Large intestine (tissue), 3 donors: ENCODE results near the gene ALX4. TPM values are rescaled to one million over a fixed set of nuclear protein-coding genes. Genes with fewer than 3 reads are reported as not detected.

Experiments used
- DNase-seq, 2 donors: peaks; one replicate each; pipeline versions ENCODE4 v3.0.0 to v3.0.0-alpha.2; 2013
- H3K27ac ChIP-seq: one replicate; pipeline ENCODE4 v1.5.1; 2013; ENCODE audit warnings: low read length
- H3K27me3 ChIP-seq: 2 replicates; pipeline ENCODE4 v1.6.1; 2013; ENCODE audit warnings: low read length; ENCODE audit not compliant: control insufficient read depth, insufficient read depth
- H3K36me3 ChIP-seq: 2 replicates; pipeline ENCODE4 v1.6.1; 2013; ENCODE audit warnings: low read length; ENCODE audit not compliant: control insufficient read depth, insufficient read depth
- H3K4me1 ChIP-seq: one replicate; pipeline ENCODE4 v1.6.1; 2013; ENCODE audit warnings: low read length; ENCODE audit not compliant: control insufficient read depth, insufficient read depth
- H3K4me3 ChIP-seq: one replicate; pipeline ENCODE4 v1.5.1; 2013; ENCODE audit warnings: low read length
- H3K9me3 ChIP-seq: one replicate; pipeline ENCODE4 v1.6.1; 2013; ENCODE audit warnings: mild to moderate bottlenecking, low read depth, low read length, moderate library complexity; ENCODE audit not compliant: control insufficient read depth
- WGBS: methylation state at CpG from one replicate; pipeline ENCODE4 v1.1.5; 2013; ENCODE audit warnings: low lambda C conversion rate; ENCODE audit not compliant: insufficient coverage; 5-methylcytosine and 5-hydroxymethylcytosine counted together
- polyA plus RNA-seq: library from polyadenylated mRNA; unstranded; fragments of 120-200 nt; gene quantifications from one replicate; pipeline ENCODE4 v1.2.1, GENCODE V29; 2013

The ALX4 gene
- polyA plus RNA-seq, 1 donor = 0.13 TPM

GRCh38 chr11:44300844-44301563 is 8.9 kb downstream of the ALX4 start:
- no peak for DNase-seq
- no peaks in the 10 kb centered on the region for H3K36me3 ChIP-seq
- peaks cover 14% of the 10 kb centered on the region for H3K9me3 ChIP-seq
- peaks cover 8% of the 10 kb centered on the region for H3K4me1 ChIP-seq
- H3K27ac ChIP-seq = no peak overlapping the region
- no CpG with 5 or more reads among the region's 6 CpGs for WGBS
- peaks cover 76% of the 10 kb centered on the region for H3K27me3 ChIP-seq
- H3K4me3 ChIP-seq = no peak overlapping the region

- DNase-seq = no peak
- Histone ChIP-seq H3K9me3 (no peaks in the 10 kb centered on the region), H3K4me1 (no peaks in the 10 kb centered on the region), H3K4me3 (no peak overlapping the region), H3K27me3 (peaks cover 63% of the 10 kb centered on the region), H3K27ac (no peak overlapping the region), H3K36me3 (no peaks in the 10 kb centered on the region)
- no CpG with 5 or more reads among the region's 2 CpGs for WGBS
These were observed 11.1 kb downstream of the ALX4 start for GRCh38 chr11:44298862-44299261.

- Histone ChIP-seq H3K27ac (no peak overlapping the region), H3K27me3 (peaks cover 18% of the 10 kb centered on the region), H3K36me3 (no peaks in the 10 kb centered on the region), H3K9me3 (no peaks in the 10 kb centered on the region), H3K4me3 (no peak overlapping the region), H3K4me1 (no peaks in the 10 kb centered on the region)
- no CpG with 5 or more reads among the region's 4 CpGs for WGBS
- no peak for DNase-seq
These were observed 19.7 kb downstream of the ALX4 start for GRCh38 chr11:44290208-44290607.

GRCh38 chr11:44288133-44288526 is 21.8 kb downstream of the ALX4 start:
- Histone ChIP-seq H3K27me3 (peaks cover 9% of the 10 kb centered on the region), H3K27ac (no peak overlapping the region), H3K9me3 (no peaks in the 10 kb centered on the region), H3K4me3 (no peak overlapping the region), H3K4me1 (no peaks in the 10 kb centered on the region), H3K36me3 (no peaks in the 10 kb centered on the region)
- WGBS = no CpG with 5 or more reads among the region's 3 CpGs
- DNase-seq = no peak

- Histone ChIP-seq H3K36me3 (no peaks in the 10 kb centered on the region), H3K27ac (no peak overlapping the region), H3K4me3 (no peak overlapping the region), H3K9me3 (no peaks in the 10 kb centered on the region), H3K4me1 (no peaks in the 10 kb centered on the region), H3K27me3 (peaks cover 7% of the 10 kb centered on the region)
- no CpG with 5 or more reads among the region's 11 CpGs for WGBS
- DNase-seq = no peak
These were observed 23.0 kb downstream of the ALX4 start for GRCh38 chr11:44286911-44287310.

GRCh38 chr11:44286268-44286880 is 23.6 kb downstream of the ALX4 start:
- no peak overlapping the region for H3K4me3 ChIP-seq
- H3K4me1 ChIP-seq = no peaks in the 10 kb centered on the region
- H3K27me3 ChIP-seq = peaks cover 6% of the 10 kb centered on the region
- no peak overlapping the region for H3K27ac ChIP-seq
- H3K9me3 ChIP-seq = no peaks in the 10 kb centered on the region
- no peaks in the 10 kb centered on the region for H3K36me3 ChIP-seq
- peak; percentile 24 to 29 for DNase-seq
- WGBS = no CpG with 5 or more reads among the region's 10 CpGs

- H3K4me3 ChIP-seq = no peak overlapping the region
- WGBS = no CpG with 5 or more reads among the region's 2 CpGs
These were observed 24.2 kb downstream of the ALX4 start for GRCh38 chr11:44285756-44286155.

GRCh38 chr11:44282620-44283019 is 27.3 kb downstream of the ALX4 start:
- no peak for DNase-seq
- Histone ChIP-seq H3K9me3 (no peaks in the 10 kb centered on the region), H3K4me3 (no peak overlapping the region), H3K27me3 (peaks cover 5% of the 10 kb centered on the region), H3K4me1 (no peaks in the 10 kb centered on the region), H3K36me3 (no peaks in the 10 kb centered on the region), H3K27ac (no peak overlapping the region)
- 86% methylated on average over 1 of the region's 5 CpGs for WGBS

More at GRCh38 chr11:44285756-44286155, 24.2 kb downstream of the ALX4 start:
- Histone ChIP-seq H3K36me3 (no peaks in the 10 kb centered on the region), H3K4me1 (no peaks in the 10 kb centered on the region), H3K27ac (no peak overlapping the region), H3K27me3 (peaks cover 6% of the 10 kb centered on the region), H3K9me3 (no peaks in the 10 kb centered on the region)
- no peak for DNase-seq

- no peak for DNase-seq
- Histone ChIP-seq H3K27ac (no peak overlapping the region), H3K9me3 (no peaks in the 10 kb centered on the region), H3K27me3 (peaks cover 5% of the 10 kb centered on the region), H3K36me3 (no peaks in the 10 kb centered on the region), H3K4me3 (no peak overlapping the region), H3K4me1 (no peaks in the 10 kb centered on the region)
- WGBS = no CpG with 5 or more reads among the region's 9 CpGs
These were observed 28.8 kb downstream of the ALX4 start for GRCh38 chr11:44281151-44281550.

- peaks cover 5% of the 10 kb centered on the region for H3K27me3 ChIP-seq
- peaks cover 2% of the 10 kb centered on the region for H3K9me3 ChIP-seq
- no peak overlapping the region for H3K4me3 ChIP-seq
- H3K27ac ChIP-seq = no peak overlapping the region
- no peaks in the 10 kb centered on the region for H3K36me3 ChIP-seq
- DNase-seq = no peak
- WGBS = no CpG with 5 or more reads among the region's 7 CpGs
- H3K4me1 ChIP-seq = no peaks in the 10 kb centered on the region
These were observed 29.7 kb downstream of the ALX4 start for GRCh38 chr11:44280257-44280656.

GRCh38 chr11:44279483-44279882 is 30.5 kb downstream of the ALX4 start:
- no peaks in the 10 kb centered on the region for H3K4me1 ChIP-seq
- no CpG with 5 or more reads among the region's 6 CpGs for WGBS
- H3K9me3 ChIP-seq = peaks cover 3% of the 10 kb centered on the region
- H3K4me3 ChIP-seq = no peak overlapping the region
- no peak overlapping the region for H3K27ac ChIP-seq
- H3K36me3 ChIP-seq = no peaks in the 10 kb centered on the region
- peaks cover 5% of the 10 kb centered on the region for H3K27me3 ChIP-seq
- DNase-seq = no peak
